Measurements from ENCODE around the gene EXT2.

- TF ChIP-seq CTCF (conservative IDR thresholded peaks at IDR 0.05; ENCODE audit: low read length) (no peak), EZH2phosphoT487 (IDR thresholded peaks at IDR 0.05; ENCODE audit: borderline replicate concordance) (no peak)
Measured at GRCh38 chr11:44268614-44269080, 173.2 kb downstream of the EXT2 start.

All from Loucy (cell line).